ENCODE measurements around the gene IKZF2. TPM values are rescaled to one million over a fixed set of nuclear protein-coding genes. Genes with fewer than 3 reads are reported as not detected.

Gene IKZF2
- total and polyA plus RNA-seq, 10 donors = 0.50 to 43.4 (median 20.4) TPM

- 72 to 92% (median 78%) methylated on average over 1 of the region's 1 CpG for WGBS, 5 donors
Observed at GRCh38 chr2:212962691-212963090, 188.7 kb downstream of the IKZF2 start.

GRCh38 chr2:212961255-212961654 is 190.2 kb downstream of the IKZF2 start:
- H3K9me3 ChIP-seq = no peaks in the 10 kb centered on the region
- peaks cover 0 to 23% (median 2%) of the 10 kb centered on the region in 6 donors for H3K4me1 ChIP-seq
- H3K27ac ChIP-seq = no peak overlapping the region
- no peak overlapping the region for H3K4me3 ChIP-seq
- DNase-seq = no peak
- intact Hi-C loops (cut with DNase I; ENCODE audit: low total_unique reads) = no loop called here
- WGBS, 5 donors = 42 to 67% (median 58%) methylated on average over 1 of the region's 1 CpG
- H3K36me3 ChIP-seq = no peaks in the 10 kb centered on the region
- TF ChIP-seq POLR2AphosphoS5 (IDR thresholded peaks at IDR 0.05) = no peak
- no peak for TF ChIP-seq POLR2A (IDR thresholded peaks at IDR 0.05)
- TF ChIP-seq CTCF (IDR thresholded peaks at IDR 0.05 in 8 of 11, conservative IDR thresholded peaks at IDR 0.05 in 3 of 11) = no peak
- no peaks in the 10 kb centered on the region for H3K27me3 ChIP-seq (replicated peaks in 1 of 7)

More at GRCh38 chr2:212962691-212963090, 188.7 kb downstream of the IKZF2 start:
- H3K36me3 ChIP-seq = no peaks in the 10 kb centered on the region
- H3K27me3 ChIP-seq (replicated peaks in 1 of 7) = no peaks in the 10 kb centered on the region
- H3K27ac ChIP-seq = no peak overlapping the region
- H3K4me1 ChIP-seq = peaks cover 0 to 9% (median 2%) of the 10 kb centered on the region in 6 donors
- no peak overlapping the region for H3K4me3 ChIP-seq
- intact Hi-C loops (cut with DNase I; ENCODE audit: low total_unique reads) = no loop called here
- no peaks in the 10 kb centered on the region for H3K9me3 ChIP-seq
- TF ChIP-seq CTCF (IDR thresholded peaks at IDR 0.05 in 8 of 11, conservative IDR thresholded peaks at IDR 0.05 in 3 of 11) (no peak), POLR2AphosphoS5 (IDR thresholded peaks at IDR 0.05) (no peak), POLR2A (IDR thresholded peaks at IDR 0.05) (no peak)
- no peak for DNase-seq

GRCh38 chr2:212960336-212960735 is 191.1 kb downstream of the IKZF2 start:
- Histone ChIP-seq H3K4me1 (peaks cover 0 to 23% (median 2%) of the 10 kb centered on the region in 6 donors), H3K4me3 (no peak overlapping the region), H3K36me3 (no peaks in the 10 kb centered on the region), H3K27ac (no peak overlapping the region), H3K27me3 (replicated peaks in 1 of 7) (no peaks in the 10 kb centered on the region), H3K9me3 (no peaks in the 10 kb centered on the region)
- no peak for DNase-seq
- TF ChIP-seq POLR2A (IDR thresholded peaks at IDR 0.05) (no peak), CTCF (IDR thresholded peaks at IDR 0.05 in 8 of 11, conservative IDR thresholded peaks at IDR 0.05 in 3 of 11) (no peak), POLR2AphosphoS5 (IDR thresholded peaks at IDR 0.05) (no peak)
- WGBS, 5 donors = 62 to 81% (median 73%) methylated on average over 2 of the region's 2 CpGs
- intact Hi-C loops (cut with DNase I; ENCODE audit: low total_unique reads) = no loop called here

GRCh38 chr2:212959471-212960117 is 191.8 kb downstream of the IKZF2 start:
- Histone ChIP-seq H3K36me3 (no peaks in the 10 kb centered on the region), H3K4me1 (peaks cover 0 to 23% (median 2%) of the 10 kb centered on the region in 6 donors), H3K9me3 (no peaks in the 10 kb centered on the region), H3K4me3 (no peak overlapping the region), H3K27ac (peak overlapping the region in 1 of 8 donors; percentile 31), H3K27me3 (replicated peaks in 1 of 7) (no peaks in the 10 kb centered on the region)
- DNase-seq = no peak
- intact Hi-C loops (cut with DNase I; ENCODE audit: low total_unique reads) = no loop called here
- WGBS, 5 donors = 56 to 72% (median 62%) methylated on average over 1 of the region's 1 CpG
- TF ChIP-seq CTCF (IDR thresholded peaks at IDR 0.05 in 8 of 11, conservative IDR thresholded peaks at IDR 0.05 in 3 of 11) (no peak), POLR2A (IDR thresholded peaks at IDR 0.05) (no peak), POLR2AphosphoS5 (IDR thresholded peaks at IDR 0.05) (no peak)

Data from spleen (tissue), 11 donors.